ENCODE data around the gene ATP10A. TPM values are rescaled to one million over a fixed set of nuclear protein-coding genes. Genes with fewer than 3 reads are reported as not detected.
A peak's percentile ranks its signal among the peaks of the same experiment; 100 is the strongest.

Gene ATP10A
- total RNA-seq, 1 experiment from 2014 or later: 3.9 TPM

DNA sequence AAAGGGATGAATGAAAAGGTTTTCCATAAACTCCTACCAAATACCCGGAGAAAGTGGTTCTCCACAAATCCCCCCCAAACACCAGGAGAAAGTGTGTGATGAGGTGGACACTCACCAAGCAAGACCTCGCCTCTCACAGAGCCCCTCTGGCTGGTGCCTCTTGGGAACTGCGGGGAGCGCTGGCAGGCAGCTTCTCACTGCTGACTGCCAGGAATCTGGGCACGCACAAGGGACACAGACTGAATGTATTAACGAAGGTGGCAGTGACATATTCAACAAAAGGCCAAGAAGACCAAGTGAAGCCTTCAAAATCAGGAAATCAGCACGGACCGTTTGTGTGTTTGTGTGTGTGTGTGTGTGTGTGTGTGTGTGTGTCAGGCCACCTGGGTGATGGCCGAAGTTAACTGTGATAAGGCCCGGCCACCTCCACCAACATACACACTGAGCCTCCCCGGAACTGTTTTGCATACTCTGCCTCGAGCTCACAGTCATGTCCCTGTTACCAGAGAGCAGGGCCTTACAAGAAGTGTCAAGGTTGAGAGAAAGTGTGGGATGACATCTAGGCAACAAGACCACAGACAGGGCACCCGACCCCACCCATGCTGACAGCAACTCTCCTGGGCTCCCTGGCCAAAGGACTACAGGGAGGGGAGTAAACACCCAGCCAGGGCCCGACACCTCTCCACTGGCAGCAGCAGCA lies 18.0 kb downstream of the ATP10A start:
- H4K20me1 ChIP-seq (ENCODE audit: control insufficient read depth, insufficient read depth, insufficient read length): no peaks in the 10 kb centered on the region

More for the DNA sequence above, 18.0 kb downstream of the ATP10A start:
- H3K9me3 Mint-ChIP-seq: peaks cover 0 to 6% of the 10 kb centered on the region in 2 experiments; a peak in 1 of 5 replicates
- TF ChIP-seq, protein P1, sequence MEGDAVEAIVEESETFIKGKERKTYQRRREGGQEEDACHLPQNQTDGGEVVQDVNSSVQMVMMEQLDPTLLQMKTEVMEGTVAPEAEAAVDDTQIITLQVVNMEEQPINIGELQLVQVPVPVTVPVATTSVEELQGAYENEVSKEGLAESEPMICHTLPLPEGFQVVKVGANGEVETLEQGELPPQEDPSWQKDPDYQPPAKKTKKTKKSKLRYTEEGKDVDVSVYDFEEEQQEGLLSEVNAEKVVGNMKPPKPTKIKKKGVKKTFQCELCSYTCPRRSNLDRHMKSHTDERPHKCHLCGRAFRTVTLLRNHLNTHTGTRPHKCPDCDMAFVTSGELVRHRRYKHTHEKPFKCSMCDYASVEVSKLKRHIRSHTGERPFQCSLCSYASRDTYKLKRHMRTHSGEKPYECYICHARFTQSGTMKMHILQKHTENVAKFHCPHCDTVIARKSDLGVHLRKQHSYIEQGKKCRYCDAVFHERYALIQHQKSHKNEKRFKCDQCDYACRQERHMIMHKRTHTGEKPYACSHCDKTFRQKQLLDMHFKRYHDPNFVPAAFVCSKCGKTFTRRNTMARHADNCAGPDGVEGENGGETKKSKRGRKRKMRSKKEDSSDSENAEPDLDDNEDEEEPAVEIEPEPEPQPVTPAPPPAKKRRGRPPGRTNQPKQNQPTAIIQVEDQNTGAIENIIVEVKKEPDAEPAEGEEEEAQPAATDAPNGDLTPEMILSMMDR (conservative IDR thresholded peaks at IDR 0.05): no peak
- no peak overlapping the region for H3K27ac ChIP-seq (ENCODE audit: insufficient read length, low read depth, low read length)
- no peaks in the 10 kb centered on the region for H3K27me3 ChIP-seq (ENCODE audit: insufficient read depth, low read length)
- H4K91ac ChIP-seq (ENCODE audit: insufficient read length, low read depth, low read length): no peak overlapping the region
- H3K4ac ChIP-seq (ENCODE audit: low read depth, low read length): no peak overlapping the region
- H2BK5ac ChIP-seq (ENCODE audit: insufficient read length, low read length): no peak overlapping the region
- H4K5ac ChIP-seq (ENCODE audit: insufficient read length, low read depth, low read length): no peak overlapping the region
- H3K4me3 Mint-ChIP-seq: no peak overlapping the region
- no peaks in the 10 kb centered on the region; a peak in 1 of 7 replicates for H3K36me3 Mint-ChIP-seq (ENCODE audit: insufficient read depth in 1 of 3, low read depth in 3 of 3)
- no peak overlapping the region for H3K18ac ChIP-seq (ENCODE audit: insufficient read length, low read depth, low read length)
- no peak overlapping the region for H4K8ac ChIP-seq (replicated peaks; ENCODE audit: insufficient read length, low read depth, low read length)
- WGBS (ENCODE audit: extremely low coverage, insufficient read length, low lambda C conversion rate): no CpG with 5 or more reads among the region's 14 CpGs
- H2BK20ac ChIP-seq (ENCODE audit: low read depth, low read length, poor library complexity, severe bottlenecking): no peak overlapping the region
- no peak overlapping the region for H3K14ac ChIP-seq (ENCODE audit: insufficient read depth, low read length)
- H3K56ac ChIP-seq (ENCODE audit: insufficient read length, low read depth, low read length): no peak overlapping the region
- no peaks in the 10 kb centered on the region for H3K9me3 ChIP-seq (ENCODE audit: control insufficient read depth, low read depth, low read length)
- H3K4me1 Mint-ChIP-seq: peaks cover 32 to 46% of the 10 kb centered on the region in 2 experiments
- no peaks in the 10 kb centered on the region for H3K79me2 ChIP-seq (ENCODE audit: insufficient read depth, low read length)
- no peak overlapping the region for H2BK15ac ChIP-seq (ENCODE audit: low read depth, low read length)
- peak overlapping the region in 1 of 3 experiments; percentile 80; a peak in 1 of 7 replicates for H3K27ac Mint-ChIP-seq
- H2BK12ac ChIP-seq (ENCODE audit: insufficient read length, low read depth, low read length): no peak overlapping the region
- no peak overlapping the region for H2BK120ac ChIP-seq (ENCODE audit: low read depth, low read length, poor library complexity, severe bottlenecking)
- no peaks in the 10 kb centered on the region for H3K23me2 ChIP-seq (ENCODE audit: insufficient read length, low read depth, low read length, poor library complexity, severe bottlenecking)
- no peak overlapping the region for H3K9ac ChIP-seq (ENCODE audit: extremely low read depth, insufficient read length, low read length)
- no peaks in the 10 kb centered on the region for H3K27me3 Mint-ChIP-seq (ENCODE audit: low read depth)
- no peak overlapping the region for H3K4me2 ChIP-seq (ENCODE audit: insufficient read depth, insufficient read length, low read length)
- H3T11ph ChIP-seq (ENCODE audit: low read length): no peak overlapping the region
- no peak overlapping the region for H3K23ac ChIP-seq (ENCODE audit: insufficient read length, low read depth, low read length)
- H2AK5ac ChIP-seq (ENCODE audit: insufficient read length, low read length): no peak overlapping the region
- peaks cover 5% of the 10 kb centered on the region; the same call in 1 of the 2 replicates for H3K4me1 ChIP-seq (ENCODE audit: insufficient read depth, low read length)
- H3K79me1 ChIP-seq (ENCODE audit: insufficient read depth, low read depth, low read length, poor library complexity, severe bottlenecking): no peaks in the 10 kb centered on the region
- H2AFZ ChIP-seq (ENCODE audit: low read length): no peak overlapping the region
- no peak for DNase-seq
